ENCODE data around the gene TADA3.

The TADA3 gene

DNA sequence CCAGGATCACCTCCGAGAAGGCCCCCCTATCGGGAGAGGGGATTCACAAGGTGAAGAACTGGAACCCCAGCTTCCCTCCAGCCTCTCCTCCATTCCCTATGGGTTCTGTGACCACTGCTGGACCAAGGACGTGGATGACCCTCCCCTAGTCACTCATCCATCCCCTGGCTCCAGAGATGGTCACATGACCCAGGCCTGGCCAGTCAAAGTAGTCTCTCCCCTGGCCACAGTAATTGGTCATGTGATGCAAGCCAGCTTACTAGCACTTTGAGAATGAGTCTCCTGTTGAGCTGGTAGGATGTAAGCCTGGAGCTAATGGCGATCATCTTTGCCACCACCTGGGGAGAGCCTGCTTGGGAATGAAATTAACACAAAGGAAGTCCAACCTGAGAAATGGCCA, 26.4 kb downstream of the TADA3 start:
- DNase-seq (ENCODE audit: extremely low read depth, insufficient read length), result no peak
- H3K36me3 ChIP-seq (ENCODE audit: control insufficient read depth, insufficient read depth, low read length), result no peaks in the 10 kb centered on the region; the same call in 1 of the 2 replicates
- H3K4me3 ChIP-seq (replicated peaks; ENCODE audit: low read depth, low read length), result no peak overlapping the region
- TF ChIP-seq, protein P1, sequence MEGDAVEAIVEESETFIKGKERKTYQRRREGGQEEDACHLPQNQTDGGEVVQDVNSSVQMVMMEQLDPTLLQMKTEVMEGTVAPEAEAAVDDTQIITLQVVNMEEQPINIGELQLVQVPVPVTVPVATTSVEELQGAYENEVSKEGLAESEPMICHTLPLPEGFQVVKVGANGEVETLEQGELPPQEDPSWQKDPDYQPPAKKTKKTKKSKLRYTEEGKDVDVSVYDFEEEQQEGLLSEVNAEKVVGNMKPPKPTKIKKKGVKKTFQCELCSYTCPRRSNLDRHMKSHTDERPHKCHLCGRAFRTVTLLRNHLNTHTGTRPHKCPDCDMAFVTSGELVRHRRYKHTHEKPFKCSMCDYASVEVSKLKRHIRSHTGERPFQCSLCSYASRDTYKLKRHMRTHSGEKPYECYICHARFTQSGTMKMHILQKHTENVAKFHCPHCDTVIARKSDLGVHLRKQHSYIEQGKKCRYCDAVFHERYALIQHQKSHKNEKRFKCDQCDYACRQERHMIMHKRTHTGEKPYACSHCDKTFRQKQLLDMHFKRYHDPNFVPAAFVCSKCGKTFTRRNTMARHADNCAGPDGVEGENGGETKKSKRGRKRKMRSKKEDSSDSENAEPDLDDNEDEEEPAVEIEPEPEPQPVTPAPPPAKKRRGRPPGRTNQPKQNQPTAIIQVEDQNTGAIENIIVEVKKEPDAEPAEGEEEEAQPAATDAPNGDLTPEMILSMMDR (IDR thresholded peaks at IDR 0.05; ENCODE audit: insufficient read depth, low read length, poor library complexity, severe bottlenecking), result no peak
- no peaks in the 10 kb centered on the region for H3K27me3 ChIP-seq (replicated peaks; ENCODE audit: control insufficient read depth, insufficient read depth, low read length)

DNA sequence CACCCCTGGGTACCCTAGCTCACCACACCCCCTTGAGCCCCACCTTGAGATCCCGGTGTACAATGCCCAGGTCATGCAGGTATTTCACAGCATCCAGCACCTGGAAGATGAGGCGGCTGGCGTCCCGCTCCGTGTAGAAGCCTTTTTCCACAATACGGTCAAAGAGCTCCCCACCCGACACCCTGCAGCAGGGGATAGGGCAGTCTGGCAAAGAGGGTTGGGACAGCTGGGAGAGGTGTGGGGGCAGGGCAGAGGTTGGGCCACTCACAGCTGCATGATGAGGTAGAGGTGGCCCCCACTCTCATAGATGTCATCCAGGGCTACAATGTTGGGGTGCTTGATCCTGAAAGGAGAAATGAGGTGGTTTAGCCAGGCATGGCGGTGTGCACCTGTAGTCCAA, 29.4 kb downstream of the TADA3 start:
- TF ChIP-seq, protein P1 (IDR thresholded peaks at IDR 0.05; ENCODE audit: insufficient read depth, low read length, poor library complexity, severe bottlenecking), result no peak
- no peak for DNase-seq (ENCODE audit: extremely low read depth, insufficient read length)
- Histone ChIP-seq H3K4me3 (replicated peaks; ENCODE audit: low read depth, low read length) (no peak overlapping the region), H3K27me3 (replicated peaks; ENCODE audit: control insufficient read depth, insufficient read depth, low read length) (no peaks in the 10 kb centered on the region), H3K36me3 (ENCODE audit: control insufficient read depth, insufficient read depth, low read length) (peaks cover 2% of the 10 kb centered on the region; the same call in 1 of the 2 replicates)

DNA sequence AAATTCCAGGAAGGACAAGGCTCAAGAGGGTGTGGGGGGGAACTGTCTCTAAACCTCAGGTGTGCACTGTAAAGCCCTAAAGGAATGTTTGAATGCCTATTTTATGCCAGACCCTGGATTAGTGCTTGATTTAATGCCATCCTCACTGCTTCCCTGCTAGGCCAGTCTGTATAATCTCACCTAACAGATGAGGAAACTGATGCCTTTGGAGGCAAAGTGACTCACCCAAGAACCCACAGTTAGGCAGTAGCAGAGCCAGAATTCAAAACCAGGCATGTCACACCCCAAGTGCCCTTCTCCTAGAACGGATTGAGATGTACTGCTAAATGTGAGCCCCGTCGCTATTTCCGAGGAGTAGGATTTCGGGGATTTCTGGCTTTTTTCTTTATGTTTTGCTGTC, 30.4 kb downstream of the TADA3 start:
- no peak overlapping the region for H3K4me3 ChIP-seq (replicated peaks; ENCODE audit: low read depth, low read length)
- TF ChIP-seq, protein P1 (IDR thresholded peaks at IDR 0.05; ENCODE audit: insufficient read depth, low read length, poor library complexity, severe bottlenecking), result no peak
- no peaks in the 10 kb centered on the region for H3K27me3 ChIP-seq (replicated peaks; ENCODE audit: control insufficient read depth, insufficient read depth, low read length)
- no peak for DNase-seq (ENCODE audit: extremely low read depth, insufficient read length)
- peaks cover 4% of the 10 kb centered on the region for H3K36me3 ChIP-seq (ENCODE audit: control insufficient read depth, insufficient read depth, low read length)

DNA sequence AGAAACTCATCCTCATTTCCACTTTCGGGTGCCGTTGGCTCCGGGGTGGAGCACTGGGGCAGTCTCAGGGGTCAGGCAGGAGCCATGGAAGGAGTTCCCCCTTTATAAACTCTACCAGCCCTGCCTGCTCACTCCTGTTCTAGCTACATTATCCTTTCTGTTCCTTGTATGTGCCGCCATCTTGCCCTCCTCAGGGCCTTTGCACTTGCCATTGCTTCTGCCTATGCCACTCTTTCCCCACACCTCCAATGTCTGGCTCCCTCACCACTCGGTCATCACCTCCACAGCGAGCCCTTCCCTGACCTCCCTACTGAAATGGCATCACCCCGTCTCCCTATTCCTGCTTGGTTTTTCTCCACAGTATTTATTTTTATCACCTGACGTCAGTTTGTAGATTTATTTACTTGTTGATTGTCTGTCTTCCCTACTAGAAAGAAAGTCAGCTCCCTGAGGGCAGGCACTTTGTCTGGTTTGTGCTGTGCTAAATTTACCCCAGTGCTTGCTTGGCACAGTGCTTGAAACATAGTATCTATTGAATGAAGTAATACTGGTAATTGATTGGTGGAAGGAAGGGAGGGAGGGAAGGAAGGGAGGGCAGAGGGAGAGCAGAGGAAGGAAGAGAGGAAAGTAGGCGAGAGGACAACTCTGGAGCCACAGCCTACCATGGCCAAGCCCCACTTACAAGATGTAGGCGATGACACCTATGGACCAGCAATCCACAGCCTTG, 31.3 kb downstream of the TADA3 start:
- no peak for DNase-seq (ENCODE audit: extremely low read depth, insufficient read length)
- Histone ChIP-seq H3K4me3 (replicated peaks; ENCODE audit: low read depth, low read length) (no peak overlapping the region), H3K36me3 (ENCODE audit: control insufficient read depth, insufficient read depth, low read length) (peaks cover 11% of the 10 kb centered on the region), H3K27me3 (replicated peaks; ENCODE audit: control insufficient read depth, insufficient read depth, low read length) (no peaks in the 10 kb centered on the region)
- TF ChIP-seq, protein P1 (IDR thresholded peaks at IDR 0.05; ENCODE audit: insufficient read depth, low read length, poor library complexity, severe bottlenecking), result no peak

DNA sequence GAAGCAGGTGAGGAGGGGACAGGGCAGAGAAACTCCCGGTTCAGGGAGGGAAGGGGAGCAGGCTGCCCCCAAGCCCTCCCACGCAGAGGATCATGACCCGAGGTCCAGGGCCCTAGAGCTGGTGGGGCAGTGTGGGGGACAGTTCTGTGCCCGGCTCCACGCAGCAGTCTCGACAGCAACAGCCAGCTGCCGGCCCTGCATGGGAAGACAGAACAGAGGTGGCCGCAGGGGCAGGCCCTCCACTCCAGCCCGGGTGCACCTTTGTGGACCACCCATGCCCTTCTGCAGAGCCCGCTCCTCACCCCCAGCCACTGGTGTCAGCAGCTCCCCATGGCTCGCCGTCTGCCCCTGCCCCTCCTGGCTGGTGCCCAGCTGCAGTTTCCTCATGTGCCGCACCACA, 34.8 kb downstream of the TADA3 start:
- TF ChIP-seq, protein P1 (IDR thresholded peaks at IDR 0.05; ENCODE audit: insufficient read depth, low read length, poor library complexity, severe bottlenecking), result no peak
- H3K36me3 ChIP-seq (ENCODE audit: control insufficient read depth, insufficient read depth, low read length), result peaks cover 15% of the 10 kb centered on the region
- H3K27me3 ChIP-seq (replicated peaks; ENCODE audit: control insufficient read depth, insufficient read depth, low read length), result no peaks in the 10 kb centered on the region
- DNase-seq (ENCODE audit: extremely low read depth, insufficient read length), result no peak
- H3K4me3 ChIP-seq (replicated peaks; ENCODE audit: low read depth, low read length), result no peak overlapping the region

Measured in GM06990 (cell line).